Measurements from ENCODE around the gene OPTC.

The OPTC gene

DNA sequence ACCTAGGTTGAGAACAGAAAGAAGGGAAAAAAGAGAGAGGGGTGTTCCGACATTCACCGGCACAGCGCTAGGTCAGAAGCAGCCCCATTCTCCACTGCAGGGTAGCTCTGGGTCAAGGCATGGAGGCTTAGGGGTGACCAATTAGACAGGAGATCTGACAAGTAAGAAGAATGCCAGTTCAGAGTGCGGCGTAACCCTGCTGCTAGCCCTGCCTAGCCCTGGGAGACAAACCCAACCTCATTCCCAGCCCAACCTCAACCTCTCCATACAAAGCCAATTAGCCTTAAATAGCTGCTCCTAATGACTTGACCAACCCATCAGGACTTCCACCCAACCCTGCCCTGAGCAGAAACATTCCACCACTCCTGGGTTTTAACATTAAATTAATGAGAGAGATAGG is 15.0 kb upstream of the OPTC start:
- no peak overlapping the region for H3K4me3 ChIP-seq (ENCODE audit: low read depth, low read length)
- peaks cover 15% of the 10 kb centered on the region for H3K4me1 ChIP-seq (ENCODE audit: control insufficient read depth, insufficient read depth, low read length)
- peaks cover 3% of the 10 kb centered on the region for H3K27me3 ChIP-seq (ENCODE audit: control insufficient read depth, insufficient read depth, low read length)
- no peaks in the 10 kb centered on the region for H3K9me3 ChIP-seq (ENCODE audit: control insufficient read depth, insufficient read depth, low read length)
- H3K36me3 ChIP-seq (ENCODE audit: control insufficient read depth, insufficient read depth, low read length): no peaks in the 10 kb centered on the region
- no peak overlapping the region for H3K9ac ChIP-seq (ENCODE audit: low read depth, low read length)

DNA sequence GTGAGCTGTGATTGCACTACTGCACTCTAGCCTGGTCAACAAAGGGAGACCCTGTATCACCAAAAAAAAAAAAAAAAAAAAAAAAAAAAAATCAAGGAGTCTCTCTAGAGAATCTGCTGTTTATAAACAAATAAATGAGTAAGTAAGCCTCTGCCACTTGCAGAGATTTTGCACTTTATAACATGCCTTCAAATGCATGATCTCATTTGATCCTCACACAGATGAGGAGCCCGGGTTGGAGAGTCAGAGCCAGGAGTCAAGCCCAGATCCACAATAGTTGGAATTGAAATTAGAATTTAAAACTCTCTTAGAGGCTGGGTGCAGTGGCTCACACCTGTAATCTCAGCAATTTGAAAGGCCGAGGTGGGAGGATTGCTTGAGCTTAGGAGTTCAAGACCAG is 14.3 kb upstream of the OPTC start:
- Histone ChIP-seq H3K4me3 (ENCODE audit: low read depth, low read length) (no peak overlapping the region), H3K36me3 (ENCODE audit: control insufficient read depth, insufficient read depth, low read length) (no peaks in the 10 kb centered on the region), H3K9me3 (ENCODE audit: control insufficient read depth, insufficient read depth, low read length) (no peaks in the 10 kb centered on the region), H3K27me3 (ENCODE audit: control insufficient read depth, insufficient read depth, low read length) (peaks cover 3% of the 10 kb centered on the region), H3K9ac (ENCODE audit: low read depth, low read length) (no peak overlapping the region), H3K4me1 (ENCODE audit: control insufficient read depth, insufficient read depth, low read length) (peaks cover 15% of the 10 kb centered on the region)

DNA sequence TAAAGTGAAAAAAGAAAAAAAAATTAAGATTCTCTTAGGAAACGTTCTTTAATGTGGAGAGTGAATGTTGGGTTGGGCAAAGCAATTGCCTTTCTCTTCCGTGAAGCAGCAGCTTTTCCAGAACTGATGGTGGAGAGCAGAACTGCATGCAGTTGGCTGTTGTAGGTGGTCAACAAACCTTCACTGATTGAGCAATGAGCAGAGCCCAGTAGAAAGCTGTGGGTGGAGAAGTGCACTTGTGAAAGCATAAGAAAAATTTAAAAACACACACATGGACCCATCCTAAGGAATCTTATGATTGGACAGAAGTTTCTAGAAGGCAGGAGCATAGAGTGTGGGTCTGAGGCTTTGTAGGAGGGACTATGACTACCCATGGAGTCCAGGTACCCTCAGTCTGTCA is 13.9 kb upstream of the OPTC start:
- H3K27me3 ChIP-seq (ENCODE audit: control insufficient read depth, insufficient read depth, low read length): peaks cover 3% of the 10 kb centered on the region
- no peaks in the 10 kb centered on the region for H3K9me3 ChIP-seq (ENCODE audit: control insufficient read depth, insufficient read depth, low read length)
- H3K36me3 ChIP-seq (ENCODE audit: control insufficient read depth, insufficient read depth, low read length): no peaks in the 10 kb centered on the region
- H3K4me1 ChIP-seq (ENCODE audit: control insufficient read depth, insufficient read depth, low read length): peaks cover 11% of the 10 kb centered on the region
- no peak overlapping the region for H3K4me3 ChIP-seq (ENCODE audit: low read depth, low read length)
- H3K9ac ChIP-seq (ENCODE audit: low read depth, low read length): no peak overlapping the region

DNA sequence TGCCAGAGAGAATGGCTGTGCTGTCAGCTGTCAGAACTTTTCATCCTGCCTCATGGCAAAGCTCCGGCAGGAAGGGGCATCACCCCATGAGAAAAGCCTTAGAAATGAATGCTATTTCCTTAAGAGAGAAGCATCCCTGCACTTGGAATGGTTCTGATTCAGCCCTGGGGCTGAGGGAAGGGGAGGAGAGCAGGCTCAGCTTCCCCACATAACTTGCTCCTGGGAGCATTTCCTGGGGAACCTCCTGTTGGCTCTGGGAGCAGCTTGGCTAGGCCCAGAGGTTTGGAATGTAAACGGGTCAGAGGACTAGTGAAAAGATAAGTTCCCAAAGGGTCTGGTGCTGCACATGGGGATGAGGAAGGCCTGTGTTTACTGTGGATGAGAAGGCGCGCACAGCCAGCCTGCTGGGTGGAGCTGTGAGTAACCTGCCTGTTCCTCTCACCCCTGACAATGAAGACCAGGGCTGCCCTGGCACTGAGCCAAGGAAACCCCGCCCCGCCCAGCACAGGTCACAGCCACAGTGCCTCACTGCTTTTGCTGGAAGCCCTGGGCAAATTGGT is 13.3 kb upstream of the OPTC start:
- Histone ChIP-seq H3K9ac (ENCODE audit: low read depth, low read length) (no peak overlapping the region), H3K9me3 (ENCODE audit: control insufficient read depth, insufficient read depth, low read length) (no peaks in the 10 kb centered on the region), H3K4me1 (ENCODE audit: control insufficient read depth, insufficient read depth, low read length) (peaks cover 7% of the 10 kb centered on the region), H3K4me3 (ENCODE audit: low read depth, low read length) (no peak overlapping the region), H3K36me3 (ENCODE audit: control insufficient read depth, insufficient read depth, low read length) (no peaks in the 10 kb centered on the region), H3K27me3 (ENCODE audit: control insufficient read depth, insufficient read depth, low read length) (peaks cover 3% of the 10 kb centered on the region)

DNA sequence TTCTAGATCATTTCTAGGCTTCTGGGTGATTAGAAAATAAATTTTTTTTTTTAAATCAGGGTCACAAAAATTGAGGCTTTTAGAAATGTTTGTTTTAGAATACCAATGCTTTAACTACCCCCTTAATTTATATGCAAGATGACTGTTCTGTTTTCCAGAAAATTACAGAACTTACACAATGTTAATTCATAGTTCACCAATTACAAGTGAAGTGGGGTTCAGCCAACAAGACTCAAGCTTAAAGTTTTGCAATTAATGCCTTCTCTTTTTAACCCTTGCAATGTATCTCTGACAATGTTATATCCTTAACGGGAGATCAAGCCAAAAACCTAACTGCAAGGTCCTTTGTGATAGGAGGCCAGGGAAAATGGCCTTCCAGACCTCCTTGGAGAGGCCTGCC is 12.8 kb upstream of the OPTC start:
- H3K4me3 ChIP-seq (ENCODE audit: low read depth, low read length): no peak overlapping the region
- peaks cover 7% of the 10 kb centered on the region for H3K27me3 ChIP-seq (ENCODE audit: control insufficient read depth, insufficient read depth, low read length)
- H3K9me3 ChIP-seq (ENCODE audit: control insufficient read depth, insufficient read depth, low read length): no peaks in the 10 kb centered on the region
- H3K36me3 ChIP-seq (ENCODE audit: control insufficient read depth, insufficient read depth, low read length): no peaks in the 10 kb centered on the region
- no peak overlapping the region for H3K9ac ChIP-seq (ENCODE audit: low read depth, low read length)
- peaks cover 2% of the 10 kb centered on the region for H3K4me1 ChIP-seq (ENCODE audit: control insufficient read depth, insufficient read depth, low read length)

DNA sequence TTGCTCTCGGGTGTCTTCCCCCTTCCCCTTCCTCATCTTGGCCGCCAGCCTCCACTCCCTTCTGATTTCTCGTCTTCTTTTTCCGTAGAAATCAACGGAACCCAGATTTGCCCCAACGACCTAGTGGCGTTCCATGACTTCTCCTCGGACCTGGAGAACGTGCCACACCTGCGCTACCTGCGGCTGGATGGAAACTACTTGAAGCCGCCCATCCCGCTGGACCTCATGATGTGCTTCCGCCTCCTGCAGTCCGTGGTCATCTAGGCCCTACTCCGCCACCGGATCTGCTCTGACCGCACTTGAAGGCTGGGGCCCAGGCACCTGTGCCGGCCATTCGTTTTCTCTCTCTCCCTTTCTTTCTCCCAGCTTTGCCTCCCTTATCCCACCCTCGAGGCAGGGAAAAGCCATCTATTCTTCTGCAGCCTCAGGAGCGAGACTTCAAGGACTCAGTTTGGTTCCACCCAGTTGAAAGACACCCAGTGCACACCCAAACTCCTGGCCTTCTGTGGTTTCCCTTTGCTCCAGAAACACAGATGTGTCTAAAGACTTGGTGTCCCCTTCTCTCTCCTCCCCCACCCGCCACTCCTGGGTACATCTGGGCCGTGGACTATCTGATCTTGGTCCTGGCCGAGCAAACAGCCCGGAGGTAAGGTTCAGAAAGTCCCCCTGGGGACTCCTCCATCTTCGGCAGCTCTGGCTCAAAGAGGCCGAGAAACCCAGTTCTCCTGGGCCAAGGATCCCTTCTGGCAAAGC is 7.2 kb upstream of the OPTC start:
- Histone ChIP-seq H3K4me3 (ENCODE audit: low read depth, low read length) (peak overlapping the region; percentile 49), H3K9ac (ENCODE audit: low read depth, low read length) (peak overlapping the region; percentile 40), H3K4me1 (ENCODE audit: control insufficient read depth, insufficient read depth, low read length) (peaks cover 10% of the 10 kb centered on the region)

DNA sequence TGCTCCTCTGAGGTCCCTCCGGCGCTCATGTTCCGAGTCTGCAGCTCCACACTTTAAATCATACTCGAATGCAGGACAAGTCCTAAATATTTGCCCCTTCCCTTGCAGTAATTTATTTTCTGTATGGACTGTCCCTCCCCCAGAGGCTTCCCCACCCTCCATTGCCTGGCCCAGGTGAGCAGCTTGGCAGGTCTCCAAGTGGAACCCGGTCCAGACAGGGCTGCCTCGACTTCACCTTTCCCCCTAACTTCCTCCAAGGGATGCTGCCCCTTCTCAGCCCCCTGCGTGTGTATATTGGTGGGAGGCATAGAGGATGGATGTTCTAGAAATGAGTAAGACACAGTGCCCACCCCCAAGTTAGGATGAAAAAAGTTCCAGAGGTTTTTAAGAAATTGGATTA is 5.4 kb upstream of the OPTC start:
- Histone ChIP-seq H3K9me3 (ENCODE audit: control insufficient read depth, insufficient read depth, low read length) (no peaks in the 10 kb centered on the region), H3K9ac (ENCODE audit: low read depth, low read length) (no peak overlapping the region)

More for the DNA sequence above, 7.2 kb upstream of the OPTC start:
- Histone ChIP-seq H3K36me3 (ENCODE audit: control insufficient read depth, insufficient read depth, low read length) (no peaks in the 10 kb centered on the region), H3K27me3 (ENCODE audit: control insufficient read depth, insufficient read depth, low read length) (peaks cover 8% of the 10 kb centered on the region), H3K9me3 (ENCODE audit: control insufficient read depth, insufficient read depth, low read length) (no peaks in the 10 kb centered on the region)

DNA sequence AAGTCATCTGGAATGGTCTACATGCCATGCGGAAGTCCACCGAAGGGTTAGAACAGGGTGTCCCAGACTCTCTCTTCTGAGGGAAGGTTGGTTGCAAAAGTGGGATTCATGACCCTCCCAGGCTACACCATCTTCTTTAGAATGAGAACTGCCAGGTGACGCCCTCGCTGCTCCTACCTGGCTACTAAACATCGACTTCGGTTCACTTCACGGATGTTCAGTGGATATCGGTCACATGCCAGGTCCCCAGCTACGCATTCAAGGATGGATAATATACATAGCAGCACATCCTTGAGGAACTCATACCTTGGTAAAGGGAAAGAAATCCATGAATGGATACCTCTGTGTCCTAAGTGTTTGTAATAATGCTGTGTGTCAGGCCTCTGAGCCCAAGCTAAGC is 3.3 kb upstream of the OPTC start:
- Histone ChIP-seq H3K4me3 (ENCODE audit: low read depth, low read length) (no peak overlapping the region), H3K4me1 (ENCODE audit: control insufficient read depth, insufficient read depth, low read length) (peaks cover 25% of the 10 kb centered on the region), H3K27me3 (ENCODE audit: control insufficient read depth, insufficient read depth, low read length) (peaks cover 12% of the 10 kb centered on the region)

More for the DNA sequence above, 5.4 kb upstream of the OPTC start:
- H3K4me1 ChIP-seq (ENCODE audit: control insufficient read depth, insufficient read depth, low read length): peaks cover 18% of the 10 kb centered on the region
- no peak overlapping the region for H3K4me3 ChIP-seq (ENCODE audit: low read depth, low read length)
- H3K36me3 ChIP-seq (ENCODE audit: control insufficient read depth, insufficient read depth, low read length): no peaks in the 10 kb centered on the region
- H3K27me3 ChIP-seq (ENCODE audit: control insufficient read depth, insufficient read depth, low read length): peaks cover 12% of the 10 kb centered on the region

DNA sequence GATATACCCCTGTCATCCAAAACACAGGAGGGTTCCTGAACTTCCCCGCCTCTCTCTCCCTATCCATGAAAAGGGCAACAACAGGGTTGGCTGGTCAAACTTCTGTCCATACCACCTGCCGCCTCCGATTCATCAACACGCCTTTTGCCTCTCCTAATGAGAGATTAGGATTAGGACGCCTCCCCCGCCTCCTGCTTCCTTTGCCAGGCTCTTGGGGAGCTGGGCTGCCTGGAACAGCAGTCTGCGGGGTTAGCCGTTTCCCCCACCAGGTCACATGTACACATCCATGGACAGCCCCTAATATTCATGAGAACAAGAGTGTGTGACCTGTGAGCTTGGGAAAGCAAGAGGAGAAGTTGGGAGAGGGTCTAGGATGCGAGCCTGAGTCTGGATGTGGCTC is 2.3 kb upstream of the OPTC start:
- peak overlapping the region; percentile 27 for H3K4me3 ChIP-seq (ENCODE audit: low read depth, low read length)
- H3K9ac ChIP-seq (ENCODE audit: low read depth, low read length): no peak overlapping the region

More for the DNA sequence above, 3.3 kb upstream of the OPTC start:
- H3K9ac ChIP-seq (ENCODE audit: low read depth, low read length): no peak overlapping the region
- H3K36me3 ChIP-seq (ENCODE audit: control insufficient read depth, insufficient read depth, low read length): no peaks in the 10 kb centered on the region
- no peaks in the 10 kb centered on the region for H3K9me3 ChIP-seq (ENCODE audit: control insufficient read depth, insufficient read depth, low read length)

DNA sequence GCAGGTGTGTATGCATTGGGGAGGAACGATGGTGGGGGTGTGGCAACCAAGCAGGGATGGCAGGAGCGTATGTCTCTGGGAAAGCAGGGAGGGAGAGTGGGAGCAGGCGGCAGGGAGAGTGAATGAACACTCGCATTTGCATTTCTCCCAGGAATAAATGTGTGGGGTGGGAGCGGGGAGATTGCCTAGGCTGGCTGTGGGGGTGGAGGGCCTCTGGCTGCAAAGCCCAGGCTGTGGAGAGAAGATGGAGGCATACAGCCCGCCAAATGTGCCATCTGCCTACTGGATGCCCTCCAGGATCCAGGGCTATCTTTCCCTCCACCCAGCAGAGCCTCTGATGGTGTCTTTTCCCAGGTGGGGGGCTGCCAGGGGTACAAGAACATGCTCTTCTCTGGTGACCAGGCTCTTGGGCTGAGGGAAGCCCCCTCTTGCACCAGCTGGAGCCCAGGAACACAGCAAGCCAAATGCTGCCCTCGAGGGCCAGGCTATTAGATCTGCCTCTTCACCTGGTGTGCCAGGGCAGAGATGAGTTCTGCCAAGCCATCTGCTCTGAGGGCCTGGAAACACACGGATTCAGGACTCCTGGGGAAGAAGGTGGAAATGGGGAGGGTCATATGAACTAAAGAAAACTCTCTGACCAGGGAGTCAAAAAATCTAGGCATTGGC is 1.7 kb upstream of the OPTC start:
- Histone ChIP-seq H3K9ac (ENCODE audit: low read depth, low read length) (no peak overlapping the region), H3K36me3 (ENCODE audit: control insufficient read depth, insufficient read depth, low read length) (no peaks in the 10 kb centered on the region), H3K4me1 (ENCODE audit: control insufficient read depth, insufficient read depth, low read length) (peaks cover 20% of the 10 kb centered on the region), H3K27me3 (ENCODE audit: control insufficient read depth, insufficient read depth, low read length) (peaks cover 4% of the 10 kb centered on the region), H3K4me3 (ENCODE audit: low read depth, low read length) (peak overlapping the region; percentile 27), H3K9me3 (ENCODE audit: control insufficient read depth, insufficient read depth, low read length) (no peaks in the 10 kb centered on the region)

More for the DNA sequence above, 2.3 kb upstream of the OPTC start:
- H3K4me1 ChIP-seq (ENCODE audit: control insufficient read depth, insufficient read depth, low read length): peaks cover 25% of the 10 kb centered on the region
- no peaks in the 10 kb centered on the region for H3K36me3 ChIP-seq (ENCODE audit: control insufficient read depth, insufficient read depth, low read length)
- H3K27me3 ChIP-seq (ENCODE audit: control insufficient read depth, insufficient read depth, low read length): peaks cover 4% of the 10 kb centered on the region
- H3K9me3 ChIP-seq (ENCODE audit: control insufficient read depth, insufficient read depth, low read length): no peaks in the 10 kb centered on the region

DNA sequence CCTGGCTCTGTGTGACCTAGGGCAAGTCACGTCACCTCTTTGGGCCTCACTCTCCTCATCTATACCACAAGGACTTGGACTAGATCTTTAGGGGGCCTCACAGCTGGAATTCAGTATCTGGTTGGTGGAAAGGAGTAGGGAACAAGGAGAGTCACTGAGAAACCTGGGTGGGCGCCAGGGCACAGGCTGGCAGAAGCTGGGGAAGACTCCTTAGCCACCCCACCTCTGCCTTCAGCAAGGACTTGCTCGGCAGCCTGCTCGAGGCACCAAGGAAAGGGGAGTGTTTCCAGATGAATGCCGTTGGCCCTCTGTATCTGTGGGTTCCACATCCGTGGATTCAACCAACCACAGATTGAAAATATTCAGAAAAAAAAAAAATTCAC is 1.2 kb upstream of the OPTC start:
- H3K36me3 ChIP-seq (ENCODE audit: control insufficient read depth, insufficient read depth, low read length): no peaks in the 10 kb centered on the region
- H3K4me3 ChIP-seq (ENCODE audit: low read depth, low read length): no peak overlapping the region
- H3K9me3 ChIP-seq (ENCODE audit: control insufficient read depth, insufficient read depth, low read length): no peaks in the 10 kb centered on the region
- H3K4me1 ChIP-seq (ENCODE audit: control insufficient read depth, insufficient read depth, low read length): peaks cover 20% of the 10 kb centered on the region
- H3K9ac ChIP-seq (ENCODE audit: low read depth, low read length): no peak overlapping the region
- H3K27me3 ChIP-seq (ENCODE audit: control insufficient read depth, insufficient read depth, low read length): peaks cover 4% of the 10 kb centered on the region

DNA sequence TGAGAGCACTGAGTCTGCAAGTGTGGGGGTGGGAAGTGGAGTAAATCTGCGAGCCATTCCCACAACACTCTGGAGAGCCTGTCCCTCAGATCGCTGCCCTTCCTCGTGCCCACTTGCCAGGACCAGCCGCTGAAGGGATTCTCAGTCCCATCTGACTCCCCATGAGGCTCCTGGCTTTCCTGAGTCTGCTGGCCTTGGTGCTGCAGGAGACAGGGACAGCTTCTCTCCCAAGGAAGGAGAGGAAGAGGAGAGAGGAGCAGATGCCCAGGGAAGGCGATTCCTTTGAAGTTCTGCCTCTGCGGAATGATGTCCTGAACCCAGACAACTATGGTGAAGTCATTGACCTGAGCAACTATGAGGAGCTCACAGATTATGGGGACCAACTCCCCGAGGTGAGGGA is 1.9 kb downstream of the OPTC start:
- no peaks in the 10 kb centered on the region for H3K36me3 ChIP-seq (ENCODE audit: control insufficient read depth, insufficient read depth, low read length)
- H3K27me3 ChIP-seq (ENCODE audit: control insufficient read depth, insufficient read depth, low read length): peaks cover 4% of the 10 kb centered on the region
- no peak overlapping the region for H3K4me3 ChIP-seq (ENCODE audit: low read depth, low read length)
- H3K4me1 ChIP-seq (ENCODE audit: control insufficient read depth, insufficient read depth, low read length): peaks cover 20% of the 10 kb centered on the region
- H3K9ac ChIP-seq (ENCODE audit: low read depth, low read length): no peak overlapping the region
- no peaks in the 10 kb centered on the region for H3K9me3 ChIP-seq (ENCODE audit: control insufficient read depth, insufficient read depth, low read length)
